Neural cell (in vitro differentiated cells): ENCODE results near the gene SLC4A4. TPM values are rescaled to one million over a fixed set of nuclear protein-coding genes. Genes with fewer than 3 reads are reported as not detected.
A peak's percentile ranks its signal among the peaks of the same experiment; 100 is the strongest.

Experiments
- H2AFZ ChIP-seq: fragments of 200-600, 300-800 bp; sonication (generic), shearing (Covaris generic); 2 replicates; pipeline ENCODE4 v1.6.0; 2014; ENCODE audit warnings: low read depth, mild to moderate bottlenecking, antibody characterized with exemption, low read length, moderate library complexity
- H3F3A ChIP-seq: fragments of 200-600 bp; shearing (Covaris generic); 2 replicates; pipeline ENCODE4 v1.6.1; 2016; ENCODE audit warnings: mild to moderate bottlenecking, moderate library complexity, mixed read lengths, antibody characterized with exemption, low read length; ENCODE audit not compliant: insufficient read depth, poor library complexity, severe bottlenecking
- H3K27ac ChIP-seq: fragments of 200-600, 300-800 bp; sonication (generic), shearing (Covaris generic); 2 replicates; pipeline ENCODE4 v1.5.1; 2014; ENCODE audit warnings: mild to moderate bottlenecking, low read length, moderate library complexity
- H3K27me3 ChIP-seq: fragments of 300-800, 200-600 bp; sonication (generic), shearing (Covaris generic); 2 replicates; pipeline ENCODE4 v1.6.0; 2014; ENCODE audit warnings: mild to moderate bottlenecking, low read depth, low read length, moderate library complexity; ENCODE audit not compliant: insufficient read depth
- H3K36me3 ChIP-seq: fragments of 300-800, 200-600 bp; sonication (generic), shearing (Covaris generic); 2 replicates; pipeline ENCODE4 v1.5.1; 2014; ENCODE audit warnings: mild to moderate bottlenecking, antibody characterized with exemption, low read length, moderate library complexity; ENCODE audit not compliant: insufficient read depth
- H3K4me2 ChIP-seq: fragments of 300-800, 200-600 bp; sonication (generic), shearing (Covaris generic); 2 replicates; pipeline ENCODE4 v1.6.0; 2014; ENCODE audit warnings: mild to moderate bottlenecking, low read length
- H3K4me3 ChIP-seq: fragments of 300-800, 200-600 bp; sonication (generic), shearing (Covaris generic); 2 replicates; pipeline ENCODE4 v1.5.1; 2014; ENCODE audit warnings: mild to moderate bottlenecking, low read length, moderate library complexity
- H3K79me2 ChIP-seq: fragments of 200-600 bp; shearing (Covaris generic); replicated peaks from 2 replicates; pipeline ENCODE4 v1.6.0; 2014; ENCODE audit warnings: mild to moderate bottlenecking, low read length, moderate library complexity; ENCODE audit not compliant: insufficient read depth
- H3K9ac ChIP-seq: fragments of 300-800, 200-600 bp; sonication (generic), shearing (Covaris generic); 2 replicates; pipeline ENCODE4 v1.6.1; 2016; ENCODE audit warnings: mild to moderate bottlenecking, low read length, mixed read lengths
- H3K9me2 ChIP-seq: fragments of 200-600 bp; shearing (Covaris generic); 2 replicates; pipeline ENCODE4 v1.6.1; 2016; ENCODE audit warnings: mild to moderate bottlenecking, low read length, mixed read lengths; ENCODE audit not compliant: insufficient read depth
- H3K9me3 ChIP-seq: fragments of 200-600, 300-800 bp; sonication (generic), shearing (Covaris generic); 2 replicates; pipeline ENCODE4 v1.6.1; 2016; ENCODE audit warnings: mild to moderate bottlenecking, mixed run types, low read length, moderate library complexity, mixed read lengths
- H4K20me1 ChIP-seq: fragments of 200-600 bp; shearing (Covaris generic); 2 replicates; pipeline ENCODE4 v1.6.1; 2016; ENCODE audit warnings: mild to moderate bottlenecking, mixed run types; ENCODE audit not compliant: insufficient read depth
- CTCF ChIP-seq: fragments of 450-650 bp; IDR thresholded peaks from 2 replicates; pipeline ENCODE4 v1.5.1; 2014; ENCODE audit warnings: antibody characterized with exemption, mild to moderate bottlenecking, moderate library complexity; ENCODE audit not compliant: poor library complexity, severe bottlenecking
- EP300 ChIP-seq: fragments of 450-650 bp; conservative IDR thresholded peaks from 2 replicates; pipeline ENCODE4 v1.6.1; 2014; ENCODE audit warnings: antibody characterized with exemption, mild to moderate bottlenecking, moderate library complexity; ENCODE audit not compliant: poor library complexity, severe bottlenecking
- EZH2 ChIP-seq: fragments of 200-600, 300-800 bp; shearing (Covaris generic), sonication (generic); IDR thresholded peaks from 2 replicates; pipeline ENCODE4 v1.6.1; 2014; ENCODE audit warnings: antibody characterized with exemption, low read length, borderline replicate concordance, mild to moderate bottlenecking; ENCODE audit not compliant: insufficient read depth, poor library complexity, severe bottlenecking
- MXI1 ChIP-seq: fragments of 450-650 bp; conservative IDR thresholded peaks from 2 replicates; pipeline ENCODE4 v1.6.1; 2014; ENCODE audit warnings: antibody characterized with exemption, mild to moderate bottlenecking; ENCODE audit not compliant: poor library complexity, severe bottlenecking
- POLR2AphosphoS5 ChIP-seq: IDR thresholded peaks from 2 replicates; pipeline ENCODE4 v1.6.1; 2012
- RAD21 ChIP-seq: fragments of 450-650 bp; conservative IDR thresholded peaks from 2 replicates; pipeline ENCODE4 v1.6.1; 2014; ENCODE audit warnings: antibody characterized with exemption, mild to moderate bottlenecking, moderate library complexity
- REST ChIP-seq: IDR thresholded peaks from 2 replicates; pipeline ENCODE4 v1.6.1; 2012; ENCODE audit warnings: borderline replicate concordance
- SMC3 ChIP-seq: fragments of 450-650 bp; conservative IDR thresholded peaks from 2 replicates; pipeline ENCODE4 v1.6.1; 2014; ENCODE audit warnings: antibody characterized with exemption, mild to moderate bottlenecking, moderate library complexity; ENCODE audit not compliant: poor library complexity
- TAF1 ChIP-seq: IDR thresholded peaks from 2 replicates; pipeline ENCODE4 v1.6.1; 2012; ENCODE audit warnings: low read depth
- polyA plus RNA-seq: library from polyadenylated mRNA; depleted of rRNA; stranded (reverse); fragments of >200 nt; gene quantifications from 2 replicates; pipeline ENCODE4 v1.2.3, GENCODE V29; 2014

The SLC4A4 gene
- polyA plus RNA-seq, 1 donor from 2014 or later = 9.2 TPM

- H3K27me3 ChIP-seq = no peaks in the 10 kb centered on the region
- H3K4me2 ChIP-seq = peak overlapping the region; percentile 1
- TF ChIP-seq EZH2 = no peak
- TF ChIP-seq REST = no peak
- no peak for TF ChIP-seq EP300
- TF ChIP-seq TAF1 = no peak
- TF ChIP-seq RAD21 = no peak
- TF ChIP-seq CTCF = no peak
- no peak for TF ChIP-seq POLR2AphosphoS5
- TF ChIP-seq MXI1 = no peak
- TF ChIP-seq SMC3 = no peak
- no peaks in the 10 kb centered on the region for H3F3A ChIP-seq
- H3K27ac ChIP-seq = no peak overlapping the region
- no peaks in the 10 kb centered on the region for H3K36me3 ChIP-seq
- no peaks in the 10 kb centered on the region for H4K20me1 ChIP-seq
- no peak overlapping the region for H2AFZ ChIP-seq
- no peak overlapping the region for H3K9ac ChIP-seq
- H3K9me2 ChIP-seq = no peaks in the 10 kb centered on the region
- H3K9me3 ChIP-seq = no peaks in the 10 kb centered on the region
- no peaks in the 10 kb centered on the region for H3K79me2 ChIP-seq
- H3K4me3 ChIP-seq = no peak overlapping the region
Observed at GRCh38 chr4:71486550-71487343, 147.9 kb downstream of the SLC4A4 start.

GRCh38 chr4:71487344-71487920 lies 148.6 kb downstream of the SLC4A4 start:
- H3K9me2 ChIP-seq = no peaks in the 10 kb centered on the region
- no peak overlapping the region for H3K9ac ChIP-seq
- no peaks in the 10 kb centered on the region for H3K36me3 ChIP-seq
- H2AFZ ChIP-seq = no peak overlapping the region
- no peaks in the 10 kb centered on the region for H4K20me1 ChIP-seq
- no peaks in the 10 kb centered on the region for H3F3A ChIP-seq
- no peaks in the 10 kb centered on the region for H3K79me2 ChIP-seq
- no peaks in the 10 kb centered on the region for H3K27me3 ChIP-seq
- H3K9me3 ChIP-seq = no peaks in the 10 kb centered on the region
- peak overlapping the region; percentile 1 for H3K4me2 ChIP-seq
- H3K4me3 ChIP-seq = no peak overlapping the region
- no peak overlapping the region for H3K27ac ChIP-seq
- TF ChIP-seq MXI1 (no peak), TAF1 (no peak), RAD21 (no peak), EP300 (no peak), CTCF (no peak), POLR2AphosphoS5 (no peak), SMC3 (no peak), EZH2 (no peak), REST (no peak)
